ENCODE data around the gene DIS3L.
"Not testable (repeated sequence)": the region's sequence is repeated elsewhere in the genome, so short reads cannot be mapped to it uniquely, and the experiment has no call there.

The DIS3L gene

GRCh38 chr15:66278056-66278455, 15.3 kb upstream of the DIS3L start:
- no peak for DNase-seq (ENCODE audit: low read depth)

GRCh38 chr15:66278671-66279070, 14.7 kb upstream of the DIS3L start:
- no peak for DNase-seq (ENCODE audit: low read depth)

DNA sequence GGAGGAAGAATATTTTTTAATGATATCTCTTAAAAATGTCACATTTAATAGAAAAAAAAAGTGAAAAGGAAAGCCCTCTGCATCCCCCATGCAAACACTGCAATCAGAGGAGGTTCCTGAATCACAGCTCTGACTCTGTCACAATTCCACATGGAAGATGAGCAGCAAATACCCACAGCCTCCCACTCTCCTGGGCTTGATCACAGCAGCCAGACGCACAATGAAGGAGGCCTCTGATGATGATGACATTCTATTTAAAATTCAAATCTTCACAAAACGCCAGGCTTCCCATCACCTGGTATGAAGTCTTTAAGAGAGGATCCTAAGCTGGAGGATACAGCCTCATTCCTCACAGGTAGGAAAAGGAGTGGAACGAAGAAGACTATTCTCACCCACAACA, 9.1 kb upstream of the DIS3L start:
- no peak for DNase-seq (ENCODE audit: low read depth)

DNA sequence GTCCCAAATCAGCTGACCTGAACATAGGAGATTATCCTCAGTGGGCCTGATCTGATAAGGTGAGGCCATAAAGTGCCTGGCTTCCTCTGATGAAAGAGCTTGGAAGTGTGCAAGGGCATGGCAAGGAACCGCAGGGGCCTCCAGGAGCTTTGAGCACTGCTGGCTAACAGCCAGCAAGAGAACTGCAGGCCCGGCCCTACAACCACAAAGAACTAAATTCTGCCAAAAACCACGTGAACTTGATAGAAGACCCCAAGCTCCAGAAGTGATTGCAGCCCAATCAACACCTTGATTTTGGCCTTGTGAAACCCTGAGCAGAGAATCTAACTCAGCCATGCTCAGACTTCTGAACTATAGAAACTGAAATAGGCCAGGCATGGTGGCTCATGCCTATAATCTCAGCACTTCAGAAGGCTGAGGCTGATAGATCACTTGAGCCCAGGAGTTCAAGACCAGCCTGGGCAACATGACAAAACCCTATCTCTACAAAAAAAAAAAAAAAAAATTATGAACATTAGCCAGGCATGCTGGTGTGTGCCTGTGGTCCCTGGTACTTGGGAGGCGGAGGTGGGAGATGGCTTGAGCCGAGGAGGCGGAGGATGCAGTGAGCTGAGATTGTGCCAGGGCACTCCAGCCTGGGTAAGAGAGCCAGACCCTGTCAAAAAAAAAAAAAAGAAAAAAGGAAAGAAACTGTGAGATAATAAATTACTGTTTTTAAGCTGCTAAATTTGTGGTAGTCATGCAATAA, 7.7 kb upstream of the DIS3L start:
- no peak for DNase-seq (ENCODE audit: low read depth)

DNA sequence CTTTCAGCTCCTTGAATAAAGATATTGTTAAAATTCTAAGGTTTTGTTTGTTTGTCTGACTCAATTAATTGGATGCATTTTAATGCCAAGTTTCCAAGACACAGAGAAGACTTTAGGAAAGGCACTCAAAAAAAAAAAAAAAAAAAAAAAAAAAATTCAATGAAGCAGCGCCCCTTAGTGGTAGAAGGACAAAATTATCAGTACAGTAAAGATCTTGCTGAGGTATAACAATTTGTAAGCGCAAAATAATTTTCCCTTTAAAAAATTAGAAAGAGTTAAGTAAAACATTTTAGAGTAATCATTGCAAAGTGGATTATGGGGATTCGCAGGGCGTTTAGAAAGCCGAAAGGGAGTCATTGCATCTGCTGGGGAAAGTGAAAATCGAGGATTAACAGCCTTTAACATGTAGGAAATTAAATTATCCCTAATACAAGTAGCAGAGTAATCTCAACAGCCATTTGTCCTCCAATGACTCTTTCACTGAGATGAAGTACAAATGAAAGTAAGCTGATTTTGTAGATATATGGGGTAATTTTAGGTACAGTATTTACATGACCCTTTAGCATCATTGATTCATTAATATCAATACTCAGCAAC, 5.8 kb upstream of the DIS3L start:
- no peak for DNase-seq (ENCODE audit: low read depth)

- no peak for DNase-seq (ENCODE audit: low read depth)
Measured at GRCh38 chr15:66288093-66288492, 5.3 kb upstream of the DIS3L start.

- no peak for DNase-seq (ENCODE audit: low read depth)
Measured at GRCh38 chr15:66288551-66289185, 4.7 kb upstream of the DIS3L start.

DNA sequence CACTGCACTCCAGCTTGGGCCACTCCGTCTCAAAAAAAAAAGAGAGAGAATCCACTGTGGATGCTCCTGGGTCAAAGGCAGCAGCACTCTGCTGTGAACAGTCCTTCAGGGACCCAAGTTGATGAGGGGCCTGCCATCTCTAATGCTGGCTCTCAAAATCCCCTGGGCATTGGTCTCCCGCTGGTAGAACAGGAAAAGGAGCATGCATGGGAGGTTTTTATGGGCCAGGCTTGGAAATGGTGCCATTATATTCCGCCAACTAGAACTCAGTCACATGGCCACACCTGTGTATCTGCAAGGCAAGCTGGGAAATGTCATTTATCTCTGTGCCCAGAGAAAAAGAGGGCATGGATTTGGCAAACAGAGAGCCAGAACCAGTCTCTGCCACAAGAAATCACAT, 3.4 kb upstream of the DIS3L start:
- DNase-seq (ENCODE audit: low read depth) = no peak

DNA sequence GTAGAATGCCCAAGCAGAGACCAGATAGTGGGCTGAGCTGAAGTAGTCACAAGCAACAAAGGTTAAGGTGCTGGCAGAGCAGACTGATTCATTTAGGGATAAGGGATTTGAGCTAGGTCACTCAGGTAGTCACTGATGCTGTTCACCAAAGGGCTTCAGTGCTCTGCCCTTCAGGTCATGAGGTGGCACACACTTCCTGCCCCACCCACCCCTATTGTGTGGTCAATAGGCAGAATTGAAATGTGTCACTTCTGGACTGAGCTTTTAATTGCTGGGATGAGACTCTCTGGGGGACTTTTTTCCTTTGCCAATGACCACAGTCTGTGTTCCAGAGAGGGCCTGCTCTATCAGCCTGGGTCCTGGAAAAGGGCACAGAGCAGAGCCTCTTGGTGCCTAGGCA, 2.9 kb upstream of the DIS3L start:
- no peak for DNase-seq (ENCODE audit: low read depth)

DNA sequence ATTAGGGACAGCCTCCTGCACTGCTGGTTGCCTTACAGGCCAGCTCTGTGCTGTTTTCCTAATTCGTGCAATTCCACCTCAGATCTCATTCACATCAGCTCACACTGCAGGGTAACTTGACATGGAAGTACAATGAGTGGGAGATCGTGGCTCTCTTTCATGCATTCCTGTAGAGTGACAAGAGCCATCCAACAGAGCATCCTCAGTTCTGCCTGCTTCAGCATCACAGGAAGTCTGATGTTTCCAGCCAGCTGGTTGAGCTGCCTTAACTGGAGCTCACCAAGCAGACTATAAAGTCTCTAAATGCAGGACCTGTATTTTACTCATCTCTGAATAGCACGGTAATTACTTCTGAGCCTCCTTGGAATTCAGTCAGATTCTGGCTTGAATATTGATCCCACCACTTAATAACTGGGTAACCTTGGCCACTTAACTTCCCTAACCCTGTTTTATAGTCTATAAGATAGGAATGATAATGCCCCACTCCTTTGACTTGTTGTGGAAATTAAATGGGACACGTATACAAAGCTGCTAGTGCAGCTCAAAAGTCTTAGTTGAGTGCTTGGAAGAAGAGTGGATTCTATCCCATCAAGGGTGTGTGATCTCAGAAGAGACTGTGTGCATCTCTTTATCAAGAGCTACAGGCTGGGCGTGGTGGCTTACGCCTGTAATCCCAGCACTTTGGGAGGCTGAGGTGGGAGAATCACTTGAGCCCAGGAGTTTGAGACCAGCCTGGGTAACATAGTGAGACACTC, 1.4 kb upstream of the DIS3L start:
- DNase-seq (ENCODE audit: low read depth) = no peak

DNA sequence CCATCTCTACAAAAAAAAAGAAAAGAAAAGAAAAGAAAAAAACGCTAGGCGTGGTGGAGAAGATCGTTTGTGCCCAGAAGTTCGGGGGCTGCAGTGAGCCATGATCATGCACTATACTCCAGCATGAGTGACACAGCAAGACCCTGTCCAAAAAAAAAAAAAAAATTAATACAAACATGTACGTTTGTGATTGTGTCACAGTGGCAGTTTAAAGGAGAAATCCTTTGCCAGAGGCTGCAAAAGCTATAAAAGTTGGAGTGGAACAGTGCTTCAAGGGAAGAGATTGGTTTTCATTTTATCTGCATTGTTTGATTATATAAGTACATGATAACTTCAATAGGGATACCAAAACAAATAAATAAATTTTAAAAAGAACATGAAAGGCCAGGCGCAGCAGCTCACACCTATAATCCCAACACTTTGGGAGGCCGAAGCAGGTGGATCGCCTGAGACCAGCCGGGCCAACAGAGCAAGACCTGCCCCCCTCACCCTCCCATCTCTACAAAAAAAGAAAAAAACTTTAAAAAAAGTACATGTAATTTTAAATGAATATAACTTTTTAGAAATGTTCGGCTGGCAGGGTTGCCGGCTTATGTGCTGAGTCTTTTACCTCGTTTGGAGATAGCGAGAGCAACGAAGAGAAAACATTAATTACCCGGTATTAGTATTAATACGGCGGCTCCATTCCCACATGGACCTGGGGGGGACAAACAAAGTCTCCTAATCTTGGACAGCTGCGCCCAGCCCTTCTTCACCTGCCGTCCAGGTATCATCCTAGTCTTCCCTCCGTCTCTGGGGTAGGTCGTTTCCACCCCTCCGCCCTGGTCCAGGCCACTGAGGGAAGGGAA, 573 bp upstream of the DIS3L start:
- no peak for DNase-seq (ENCODE audit: low read depth)

GRCh38 chr15:66294157-66294931, 976 bp downstream of the DIS3L start:
- no peak for DNase-seq (ENCODE audit: low read depth)

- no peak for DNase-seq (ENCODE audit: low read depth)
Measured at GRCh38 chr15:66294932-66295235, 1.5 kb downstream of the DIS3L start.

DNA sequence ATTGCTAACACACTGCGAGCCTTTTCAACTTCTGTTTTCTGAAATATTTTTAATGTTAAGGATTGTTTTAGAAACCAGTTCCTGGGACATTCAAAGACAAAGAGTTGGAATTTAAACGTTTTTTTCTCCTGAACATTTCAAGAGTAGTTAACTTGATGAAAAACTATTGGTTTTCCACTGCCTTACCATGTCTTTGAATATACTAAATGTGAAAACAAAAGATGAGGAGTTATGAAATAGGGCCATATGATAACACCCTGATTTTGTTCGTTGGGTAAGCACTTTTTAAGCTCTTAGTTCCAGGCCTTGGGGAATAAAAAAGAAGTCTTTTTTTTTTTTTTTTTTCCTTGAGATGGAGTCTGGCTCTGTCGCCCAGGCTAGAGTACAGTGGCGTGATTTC, 2.8 kb downstream of the DIS3L start:
- no peak for DNase-seq (ENCODE audit: low read depth)

- DNase-seq (ENCODE audit: low read depth) = no peak
Measured at GRCh38 chr15:66298803-66299251, 5.5 kb downstream of the DIS3L start.

GRCh38 chr15:66302489-66303278, 9.3 kb downstream of the DIS3L start:
- no peak for DNase-seq (ENCODE audit: low read depth)

DNA sequence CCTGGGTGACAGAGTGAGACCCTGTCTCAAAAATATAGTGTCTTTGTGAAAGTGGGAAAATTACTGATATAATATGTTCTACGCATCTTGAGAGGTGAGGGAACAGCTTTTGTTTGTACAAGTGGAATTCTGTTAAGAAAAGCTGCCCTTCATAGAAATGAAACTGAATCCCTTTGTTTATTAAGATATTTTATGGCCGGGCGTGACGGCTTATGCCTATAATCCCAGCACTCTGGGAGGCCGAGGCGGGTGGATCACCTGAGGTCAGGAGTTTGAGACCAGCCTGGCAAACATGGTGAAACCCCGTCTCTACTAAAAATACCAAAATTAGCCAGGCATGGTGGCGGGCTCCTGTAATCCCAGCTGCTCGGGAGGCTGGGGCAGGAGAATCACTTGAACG, 11.1 kb downstream of the DIS3L start:
- DNase-seq (ENCODE audit: low read depth) = not testable (repeated sequence)

DNA sequence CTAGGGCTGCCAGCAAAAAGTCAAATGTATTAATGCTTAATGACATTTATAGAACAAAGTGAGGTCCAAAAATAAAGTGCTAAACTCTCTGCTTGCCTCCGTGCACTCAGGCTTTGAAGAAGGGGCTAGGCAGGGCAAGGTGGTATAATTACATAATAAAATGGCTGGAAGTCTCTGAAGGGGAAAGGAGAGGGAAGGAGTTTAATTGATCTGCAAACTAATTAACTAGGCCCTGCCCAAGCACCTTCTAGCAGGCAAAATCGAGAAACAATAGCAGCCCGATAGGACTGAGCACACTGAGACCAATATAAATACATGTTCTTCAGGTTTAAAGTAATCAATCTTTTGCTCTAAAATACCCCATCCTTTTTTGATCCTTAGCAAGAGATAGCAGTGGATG, 13.0 kb downstream of the DIS3L start:
- no peak for DNase-seq (ENCODE audit: low read depth)

GRCh38 chr15:66308531-66308930, 15.2 kb downstream of the DIS3L start:
- DNase-seq (ENCODE audit: low read depth) = no peak

DNA sequence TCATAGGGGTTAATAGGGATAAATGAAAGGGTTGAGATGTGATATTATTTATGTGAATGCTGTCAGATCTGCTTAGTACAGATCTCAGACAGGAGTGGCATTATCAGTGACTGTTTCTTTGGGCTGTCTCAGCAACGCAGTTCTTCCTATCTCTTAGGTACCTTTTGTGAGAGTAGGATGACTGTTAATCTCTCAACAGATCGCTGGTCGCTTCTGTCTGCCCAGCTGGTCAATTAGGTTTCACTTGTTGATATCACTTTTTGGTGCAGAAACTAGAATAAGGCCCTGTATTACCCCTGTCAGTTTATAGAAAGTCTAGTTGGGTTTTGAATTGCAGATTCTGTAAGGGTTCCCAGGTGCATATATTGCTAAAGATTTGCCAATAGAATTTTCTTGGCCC, 16.5 kb downstream of the DIS3L start:
- DNase-seq (ENCODE audit: low read depth) = no peak

All from activated T-cell treated with anti-CD3 and anti-CD28 coated beads for 24 hours (primary cell).